ENCODE data around the gene DHX36. TPM values are rescaled to one million over a fixed set of nuclear protein-coding genes. Genes with fewer than 3 reads are reported as not detected.

Gene DHX36
- total RNA-seq, 4 donors from 2014 or later: 48.4 to 90.2 (median 65.9) TPM

DNA sequence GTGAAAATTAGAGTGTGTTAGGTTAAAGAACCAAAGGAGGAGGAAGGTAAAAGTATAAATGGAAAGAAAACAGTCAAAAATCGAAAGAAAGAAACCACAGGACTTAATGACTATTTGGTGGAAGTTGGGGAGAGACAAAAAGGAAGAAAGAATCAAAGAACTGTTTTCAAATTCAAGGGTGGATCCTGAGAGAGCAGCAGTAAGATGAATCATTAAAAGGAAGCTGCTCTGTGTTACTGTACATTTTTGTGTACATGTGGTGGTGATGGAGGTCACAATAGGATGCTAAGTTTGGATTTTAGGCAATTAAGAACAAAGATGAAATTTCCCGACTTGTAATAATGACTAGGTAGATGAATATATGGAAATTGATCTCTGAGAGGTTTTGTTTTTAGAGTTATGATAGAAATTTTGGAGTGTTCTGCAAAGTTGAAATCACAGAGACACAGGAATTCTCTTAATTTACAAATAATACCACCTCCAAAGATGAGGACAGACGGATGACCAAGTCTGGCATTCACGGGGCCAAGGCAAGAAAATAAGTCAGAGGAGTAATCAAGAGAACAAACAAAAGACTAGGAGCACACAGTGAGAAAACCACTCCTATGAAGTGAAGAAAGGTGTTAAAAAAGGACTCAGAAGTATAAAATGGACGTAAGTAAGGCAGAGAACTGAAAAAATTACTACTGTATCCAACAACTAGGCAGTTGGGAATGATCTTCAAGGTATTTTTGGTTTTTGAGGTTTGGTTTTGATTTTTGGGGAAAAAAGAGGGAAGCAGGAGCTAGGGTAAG is 7.1 kb downstream of the DHX36 start:
- DNase-seq (ENCODE audit: low spot score): no peak
- no peak for ATAC-seq (ENCODE audit: low FRiP score)
- TF ChIP-seq, protein P1, sequence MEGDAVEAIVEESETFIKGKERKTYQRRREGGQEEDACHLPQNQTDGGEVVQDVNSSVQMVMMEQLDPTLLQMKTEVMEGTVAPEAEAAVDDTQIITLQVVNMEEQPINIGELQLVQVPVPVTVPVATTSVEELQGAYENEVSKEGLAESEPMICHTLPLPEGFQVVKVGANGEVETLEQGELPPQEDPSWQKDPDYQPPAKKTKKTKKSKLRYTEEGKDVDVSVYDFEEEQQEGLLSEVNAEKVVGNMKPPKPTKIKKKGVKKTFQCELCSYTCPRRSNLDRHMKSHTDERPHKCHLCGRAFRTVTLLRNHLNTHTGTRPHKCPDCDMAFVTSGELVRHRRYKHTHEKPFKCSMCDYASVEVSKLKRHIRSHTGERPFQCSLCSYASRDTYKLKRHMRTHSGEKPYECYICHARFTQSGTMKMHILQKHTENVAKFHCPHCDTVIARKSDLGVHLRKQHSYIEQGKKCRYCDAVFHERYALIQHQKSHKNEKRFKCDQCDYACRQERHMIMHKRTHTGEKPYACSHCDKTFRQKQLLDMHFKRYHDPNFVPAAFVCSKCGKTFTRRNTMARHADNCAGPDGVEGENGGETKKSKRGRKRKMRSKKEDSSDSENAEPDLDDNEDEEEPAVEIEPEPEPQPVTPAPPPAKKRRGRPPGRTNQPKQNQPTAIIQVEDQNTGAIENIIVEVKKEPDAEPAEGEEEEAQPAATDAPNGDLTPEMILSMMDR (IDR thresholded peaks at IDR 0.05): no peak

DNA sequence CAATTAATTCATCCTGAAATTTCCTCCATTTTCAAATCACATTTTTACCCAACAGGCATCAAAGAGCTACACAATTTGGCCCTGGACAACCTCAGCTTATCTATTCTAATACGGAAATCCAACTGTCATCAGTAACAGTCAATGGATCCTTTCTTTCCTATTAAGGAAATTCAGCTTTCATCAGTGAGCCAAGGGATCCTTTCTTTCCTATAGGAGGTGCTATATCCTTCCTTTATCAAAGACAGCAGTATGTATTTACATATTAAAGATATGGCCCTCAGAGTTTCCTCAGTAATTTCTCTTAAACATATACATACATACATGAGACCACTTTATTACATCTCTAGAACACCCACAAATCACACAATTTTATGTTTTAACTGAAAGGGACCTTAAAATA is 10.1 kb downstream of the DHX36 start:
- no peak for ATAC-seq (ENCODE audit: low FRiP score)
- TF ChIP-seq, protein P1 (IDR thresholded peaks at IDR 0.05): no peak
- no peak for DNase-seq (ENCODE audit: low spot score)

DNA sequence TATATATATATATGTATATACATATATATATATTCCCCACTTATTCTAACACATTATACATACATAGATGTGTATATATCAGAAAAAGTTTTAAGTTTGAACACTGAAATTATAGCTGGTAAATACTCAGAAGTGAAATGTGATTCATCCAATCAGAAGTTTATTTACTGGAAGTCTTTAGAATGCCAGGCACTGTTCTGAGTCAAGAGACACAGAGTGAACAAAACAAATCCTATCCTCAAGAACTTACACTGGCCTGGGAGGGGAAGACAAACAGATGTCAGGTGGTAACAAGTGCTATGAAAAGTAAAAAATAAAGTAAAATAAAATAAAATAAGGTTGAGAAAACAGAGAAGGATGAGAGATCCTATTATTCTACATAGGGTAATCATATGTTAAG is 13.4 kb downstream of the DHX36 start:
- DNase-seq (ENCODE audit: low spot score): no peak
- no peak for ATAC-seq (ENCODE audit: low FRiP score)
- TF ChIP-seq, protein P1 (IDR thresholded peaks at IDR 0.05): no peak

DNA sequence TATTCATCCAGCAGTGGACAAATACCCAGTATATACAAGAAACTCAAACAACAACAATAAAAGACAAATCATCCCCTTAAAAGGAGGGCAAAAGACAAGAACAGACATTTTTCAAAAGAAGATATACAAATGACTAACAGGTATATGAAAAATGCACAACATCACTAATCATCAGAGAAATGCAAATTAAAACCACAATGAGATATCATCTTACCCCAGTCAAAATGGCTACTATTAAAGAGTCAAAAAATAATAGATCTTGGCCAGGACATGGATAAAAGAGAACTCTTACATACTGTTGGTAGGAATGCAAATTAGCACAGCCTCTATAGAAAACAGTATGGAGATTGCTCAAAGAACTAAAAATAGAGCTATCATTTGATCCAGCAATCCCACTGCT is 16.9 kb downstream of the DHX36 start:
- ATAC-seq (ENCODE audit: low FRiP score) (no peak), DNase-seq (ENCODE audit: low spot score) (no peak)
- TF ChIP-seq, protein P1 (IDR thresholded peaks at IDR 0.05): no peak

DNA sequence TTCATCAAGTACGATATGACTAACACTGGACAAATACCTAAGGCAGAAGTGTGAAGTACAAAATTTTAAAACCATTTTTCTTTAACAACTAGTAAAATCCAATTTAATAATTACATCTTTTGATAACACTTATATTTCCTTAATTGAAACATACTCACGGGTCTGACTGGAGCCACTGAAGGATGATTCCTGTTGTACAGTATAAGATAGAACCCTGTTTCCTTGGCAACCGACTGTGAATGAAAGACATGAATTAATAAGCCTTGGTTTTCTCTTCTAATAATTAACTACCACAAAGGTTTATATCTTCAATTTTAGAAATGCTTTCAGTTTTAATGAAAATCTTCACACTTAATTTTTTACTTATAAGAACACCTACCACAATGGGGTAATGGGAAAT is 19.4 kb downstream of the DHX36 start:
- ATAC-seq (ENCODE audit: low FRiP score): no peak
- TF ChIP-seq, protein P1 (IDR thresholded peaks at IDR 0.05): no peak
- DNase-seq (ENCODE audit: low spot score): no peak

DNA sequence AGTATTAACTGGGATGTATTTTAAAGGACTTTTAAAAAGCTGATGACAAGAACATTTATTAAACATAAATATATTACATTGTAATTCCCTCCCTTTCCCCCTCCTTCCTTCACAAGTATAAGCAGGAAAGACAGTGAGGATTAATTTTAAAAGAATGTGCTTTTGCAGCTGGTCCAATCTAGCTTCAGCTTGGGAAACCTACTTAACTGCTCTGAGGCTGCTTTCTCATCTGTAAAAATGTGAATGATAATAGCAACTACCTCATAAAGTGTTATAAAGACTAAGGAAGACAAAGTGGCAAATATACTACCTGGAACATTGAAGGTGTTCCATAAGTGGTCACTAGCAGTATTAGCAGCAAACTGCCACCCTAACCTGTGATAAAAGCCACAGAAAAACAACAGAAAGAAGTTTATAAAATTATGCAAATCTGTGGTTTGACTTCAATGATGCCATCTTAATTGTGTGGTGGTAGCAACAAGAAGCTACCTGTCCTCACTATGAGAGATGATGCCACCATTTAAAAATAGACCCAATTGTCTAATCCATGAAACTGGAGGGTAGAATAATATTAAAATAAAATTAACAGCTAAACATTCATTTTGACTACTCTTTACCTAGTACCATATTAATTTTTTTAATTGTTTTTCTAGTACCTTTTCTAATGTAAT is 20.0 kb downstream of the DHX36 start:
- TF ChIP-seq, protein P1 (IDR thresholded peaks at IDR 0.05): no peak
- ATAC-seq (ENCODE audit: low FRiP score): no peak
- DNase-seq (ENCODE audit: low spot score): no peak

DNA sequence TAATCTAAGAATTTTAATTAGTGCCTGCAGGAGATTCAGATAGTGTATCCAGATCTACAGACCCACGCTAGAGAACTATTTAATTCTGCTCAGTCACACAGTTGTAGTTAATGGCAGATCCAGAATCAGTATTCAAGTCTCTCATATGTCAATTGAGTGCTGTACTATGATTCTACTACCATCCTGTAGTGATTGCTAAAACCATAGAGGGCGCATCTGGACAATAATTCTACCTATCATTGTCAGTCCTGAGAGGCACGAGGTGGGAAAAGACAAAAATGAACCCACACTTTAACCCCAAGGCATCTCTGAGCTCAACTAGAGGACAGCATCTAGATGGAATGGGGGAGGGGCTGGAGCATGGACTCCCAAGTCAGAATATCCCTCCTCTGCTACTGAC is 22.7 kb downstream of the DHX36 start:
- no peak for DNase-seq (ENCODE audit: low spot score)
- TF ChIP-seq, protein P1 (IDR thresholded peaks at IDR 0.05): no peak
- ATAC-seq (ENCODE audit: low FRiP score): no peak
